ENCODE results near the gene DLGAP3.
"Not testable (repeated sequence)": the region's sequence is repeated elsewhere in the genome, so short reads cannot be mapped to it uniquely, and the experiment has no call there.

DLGAP3 gene

DNA sequence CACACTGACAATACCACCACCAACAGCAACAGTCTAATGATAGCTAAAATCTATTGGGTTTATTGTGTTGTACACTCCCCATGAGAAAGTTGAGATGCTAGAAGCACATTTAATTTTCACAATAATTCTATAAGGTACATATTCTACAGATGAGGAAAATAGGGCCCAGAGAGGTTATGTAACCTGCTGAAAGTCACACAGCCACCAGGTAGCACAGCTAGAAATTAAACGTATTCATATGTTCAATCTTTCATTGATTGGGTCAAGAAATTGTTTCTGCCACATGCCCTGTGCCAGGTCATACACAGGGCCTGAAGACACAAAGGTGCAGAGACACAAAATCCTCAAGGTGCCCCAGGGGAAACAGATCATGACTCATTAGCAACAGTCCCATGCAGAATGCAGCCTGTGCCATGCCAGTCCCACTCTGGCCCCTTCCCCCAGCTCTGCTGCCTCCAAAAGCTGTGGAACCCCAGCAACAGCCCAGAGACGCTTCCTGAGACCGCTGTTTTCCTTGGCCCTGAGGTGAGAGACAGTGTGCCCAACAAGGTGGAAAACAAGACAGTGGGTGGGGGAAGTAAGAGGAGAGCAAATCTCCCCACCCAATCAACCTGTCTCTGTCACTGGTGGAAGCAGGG is 104.5 kb downstream of the DLGAP3 start:
- TF ChIP-seq POLR2A (IDR thresholded peaks at IDR 0.05; ENCODE audit: low read depth, low read length) = no peak
- no peak for TF ChIP-seq SPI1 (IDR thresholded peaks at IDR 0.05; ENCODE audit: low read depth, low read length)
- TF ChIP-seq TAF1 (IDR thresholded peaks at IDR 0.05; ENCODE audit: low read depth, low read length) = no peak
- no peak for TF ChIP-seq POLR2AphosphoS5 (IDR thresholded peaks at IDR 0.05; ENCODE audit: low read depth, low read length)
- TF ChIP-seq PAX5 (IDR thresholded peaks at IDR 0.05; ENCODE audit: insufficient read depth, low read length, severe bottlenecking) = no peak
- TF ChIP-seq POU2F2 (IDR thresholded peaks at IDR 0.05; ENCODE audit: low read depth, low read length) = no peak
- DNase-seq (ENCODE audit: insufficient read length, low spot score) = no peak
- FAIRE-seq = no peak

DNA sequence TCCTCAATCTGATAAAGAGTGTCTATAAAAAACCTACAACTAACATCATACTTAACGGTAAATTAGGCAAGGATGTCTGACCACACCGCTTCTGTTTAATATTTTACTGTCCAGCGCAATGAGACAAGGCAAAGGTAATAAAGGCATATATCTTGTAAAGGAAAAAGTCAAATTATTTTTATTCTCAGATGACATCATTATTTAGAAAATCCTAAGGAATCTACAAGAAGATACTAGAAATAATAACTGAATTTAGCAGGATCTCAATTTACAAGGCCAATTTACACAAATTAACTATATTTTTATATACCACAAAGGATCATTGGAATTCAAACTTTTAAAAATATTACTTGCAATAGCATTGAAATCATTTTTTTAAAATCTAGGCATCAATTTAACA is 107.2 kb downstream of the DLGAP3 start:
- FAIRE-seq = no peak
- DNase-seq (ENCODE audit: insufficient read length, low spot score) = no peak
- TF ChIP-seq POLR2A (IDR thresholded peaks at IDR 0.05; ENCODE audit: low read depth, low read length) (no peak), POLR2AphosphoS5 (IDR thresholded peaks at IDR 0.05; ENCODE audit: low read depth, low read length) (no peak), SPI1 (IDR thresholded peaks at IDR 0.05; ENCODE audit: low read depth, low read length) (no peak), PAX5 (IDR thresholded peaks at IDR 0.05; ENCODE audit: insufficient read depth, low read length, severe bottlenecking) (no peak), TAF1 (IDR thresholded peaks at IDR 0.05; ENCODE audit: low read depth, low read length) (no peak), POU2F2 (IDR thresholded peaks at IDR 0.05; ENCODE audit: low read depth, low read length) (no peak)

GRCh38 chr1:34818862-34819261 is 110.6 kb downstream of the DLGAP3 start:
- not testable (repeated sequence) for FAIRE-seq; DNase-seq (ENCODE audit: insufficient read length, low spot score)

DNA sequence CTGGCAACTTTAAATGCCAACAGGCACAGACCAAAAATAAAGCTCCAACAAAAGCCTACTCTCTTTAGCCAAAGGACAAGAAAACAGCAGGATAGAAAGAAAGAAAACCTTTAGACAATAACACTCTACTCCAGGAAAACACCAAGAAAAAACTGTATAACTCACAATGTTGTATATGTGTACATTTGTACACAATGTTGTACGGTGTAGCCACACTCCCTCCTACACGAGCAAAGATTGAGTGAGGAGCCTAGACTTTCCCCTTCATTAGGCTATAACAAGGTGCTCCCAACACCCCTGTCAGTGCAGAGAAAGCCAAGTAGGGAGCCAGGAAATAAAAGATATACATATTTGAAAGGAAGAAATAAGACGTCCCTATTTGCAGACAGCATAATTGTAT is 112.7 kb downstream of the DLGAP3 start:
- TF ChIP-seq SPI1 (IDR thresholded peaks at IDR 0.05; ENCODE audit: low read depth, low read length) (no peak), POU2F2 (IDR thresholded peaks at IDR 0.05; ENCODE audit: low read depth, low read length) (no peak), POLR2A (IDR thresholded peaks at IDR 0.05; ENCODE audit: low read depth, low read length) (no peak), TAF1 (IDR thresholded peaks at IDR 0.05; ENCODE audit: low read depth, low read length) (no peak), PAX5 (IDR thresholded peaks at IDR 0.05; ENCODE audit: insufficient read depth, low read length, severe bottlenecking) (no peak)
- FAIRE-seq (no peak), DNase-seq (ENCODE audit: insufficient read length, low spot score) (no peak)

GRCh38 chr1:34816332-34816731 is 113.1 kb downstream of the DLGAP3 start:
- no peak for TF ChIP-seq POLR2AphosphoS5 (IDR thresholded peaks at IDR 0.05; ENCODE audit: low read depth, low read length)
- no peak for FAIRE-seq

More at GRCh38 chr1:34816332-34816731, 113.1 kb downstream of the DLGAP3 start:
- no peak for DNase-seq (ENCODE audit: insufficient read length, low spot score)
